ENCODE measurements around the gene EME1.

GRCh38 chr17:50423553-50424159 lies 50.6 kb downstream of the EME1 start:
- TF ChIP-seq CTCF (IDR thresholded peaks at IDR 0.05; ENCODE audit: insufficient read depth, low read length) (no peak), GABPA (IDR thresholded peaks at IDR 0.05; ENCODE audit: low read depth) (no peak)

Measured in HL-60 (cell line).